HL-60 (cell line): Measurements from ENCODE around the gene ERC2.
"Not testable (repeated sequence)": the region's sequence is repeated elsewhere in the genome, so short reads cannot be mapped to it uniquely, and the experiment has no call there.

Source experiments
- DNase-seq, 2 experiments: peaks; one replicate each; pipeline ENCODE4 v3.0.0-alpha.2; 2010 to 2020; ENCODE audit warnings: low read depth in 1 of 2, low spot score in 1 of 2
- H3K27ac ChIP-seq: fragments of 250-450 bp; sonication (Bioruptor Pico); replicated peaks from 2 replicates; pipeline ENCODE4 v1.5.1; 2020; ENCODE audit warnings: mild to moderate bottlenecking, moderate library complexity
- H3K27me3 ChIP-seq: fragments of 250-450 bp; sonication (Bioruptor Pico); 2 replicates; pipeline ENCODE4 v1.5.1; 2021; ENCODE audit warnings: mild to moderate bottlenecking, moderate library complexity; ENCODE audit not compliant: insufficient read depth, poor library complexity, severe bottlenecking
- H3K4me3 ChIP-seq: replicated peaks from 2 replicates; pipeline ENCODE4 v1.5.1; 2011; ENCODE audit warnings: mild to moderate bottlenecking, control low read depth, low read length; ENCODE audit not compliant: insufficient read depth
- GABPA ChIP-seq: IDR thresholded peaks from 2 replicates; pipeline ENCODE4 v1.6.1; 2012; ENCODE audit warnings: low read depth
- POLR2AphosphoS5 ChIP-seq: IDR thresholded peaks from 2 replicates; pipeline ENCODE4 v1.6.1; 2012; ENCODE audit warnings: low read depth
- SPI1 ChIP-seq: IDR thresholded peaks from 2 replicates; pipeline ENCODE4 v1.6.1; 2012; ENCODE audit warnings: low read depth, mild to moderate bottlenecking, borderline replicate concordance
- TF ChIP-seq, protein P1 (sequence below): IDR thresholded peaks from 2 replicates; pipeline ENCODE4 v1.6.1; 2012; ENCODE audit warnings: low read depth; ENCODE audit not compliant: insufficient replicate concordance
- TF ChIP-seq, protein P2 (sequence below): IDR thresholded peaks from one replicate; pipeline ENCODE4 v1.5.1; 2011; ENCODE audit warnings: low read length, control low read depth, inconsistent platforms; ENCODE audit not compliant: insufficient read depth

The ERC2 gene

GRCh38 chr3:55842204-55842603 lies 626.1 kb downstream of the ERC2 start:
- no peak overlapping the region for H3K4me3 ChIP-seq
- no peak for DNase-seq
- H3K27ac ChIP-seq: no peak overlapping the region
- TF ChIP-seq GABPA (no peak), SPI1 (no peak), POLR2AphosphoS5 (no peak)
- TF ChIP-seq, protein P1, sequence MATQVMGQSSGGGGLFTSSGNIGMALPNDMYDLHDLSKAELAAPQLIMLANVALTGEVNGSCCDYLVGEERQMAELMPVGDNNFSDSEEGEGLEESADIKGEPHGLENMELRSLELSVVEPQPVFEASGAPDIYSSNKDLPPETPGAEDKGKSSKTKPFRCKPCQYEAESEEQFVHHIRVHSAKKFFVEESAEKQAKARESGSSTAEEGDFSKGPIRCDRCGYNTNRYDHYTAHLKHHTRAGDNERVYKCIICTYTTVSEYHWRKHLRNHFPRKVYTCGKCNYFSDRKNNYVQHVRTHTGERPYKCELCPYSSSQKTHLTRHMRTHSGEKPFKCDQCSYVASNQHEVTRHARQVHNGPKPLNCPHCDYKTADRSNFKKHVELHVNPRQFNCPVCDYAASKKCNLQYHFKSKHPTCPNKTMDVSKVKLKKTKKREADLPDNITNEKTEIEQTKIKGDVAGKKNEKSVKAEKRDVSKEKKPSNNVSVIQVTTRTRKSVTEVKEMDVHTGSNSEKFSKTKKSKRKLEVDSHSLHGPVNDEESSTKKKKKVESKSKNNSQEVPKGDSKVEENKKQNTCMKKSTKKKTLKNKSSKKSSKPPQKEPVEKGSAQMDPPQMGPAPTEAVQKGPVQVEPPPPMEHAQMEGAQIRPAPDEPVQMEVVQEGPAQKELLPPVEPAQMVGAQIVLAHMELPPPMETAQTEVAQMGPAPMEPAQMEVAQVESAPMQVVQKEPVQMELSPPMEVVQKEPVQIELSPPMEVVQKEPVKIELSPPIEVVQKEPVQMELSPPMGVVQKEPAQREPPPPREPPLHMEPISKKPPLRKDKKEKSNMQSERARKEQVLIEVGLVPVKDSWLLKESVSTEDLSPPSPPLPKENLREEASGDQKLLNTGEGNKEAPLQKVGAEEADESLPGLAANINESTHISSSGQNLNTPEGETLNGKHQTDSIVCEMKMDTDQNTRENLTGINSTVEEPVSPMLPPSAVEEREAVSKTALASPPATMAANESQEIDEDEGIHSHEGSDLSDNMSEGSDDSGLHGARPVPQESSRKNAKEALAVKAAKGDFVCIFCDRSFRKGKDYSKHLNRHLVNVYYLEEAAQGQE: no peak
- TF ChIP-seq, protein P2, sequence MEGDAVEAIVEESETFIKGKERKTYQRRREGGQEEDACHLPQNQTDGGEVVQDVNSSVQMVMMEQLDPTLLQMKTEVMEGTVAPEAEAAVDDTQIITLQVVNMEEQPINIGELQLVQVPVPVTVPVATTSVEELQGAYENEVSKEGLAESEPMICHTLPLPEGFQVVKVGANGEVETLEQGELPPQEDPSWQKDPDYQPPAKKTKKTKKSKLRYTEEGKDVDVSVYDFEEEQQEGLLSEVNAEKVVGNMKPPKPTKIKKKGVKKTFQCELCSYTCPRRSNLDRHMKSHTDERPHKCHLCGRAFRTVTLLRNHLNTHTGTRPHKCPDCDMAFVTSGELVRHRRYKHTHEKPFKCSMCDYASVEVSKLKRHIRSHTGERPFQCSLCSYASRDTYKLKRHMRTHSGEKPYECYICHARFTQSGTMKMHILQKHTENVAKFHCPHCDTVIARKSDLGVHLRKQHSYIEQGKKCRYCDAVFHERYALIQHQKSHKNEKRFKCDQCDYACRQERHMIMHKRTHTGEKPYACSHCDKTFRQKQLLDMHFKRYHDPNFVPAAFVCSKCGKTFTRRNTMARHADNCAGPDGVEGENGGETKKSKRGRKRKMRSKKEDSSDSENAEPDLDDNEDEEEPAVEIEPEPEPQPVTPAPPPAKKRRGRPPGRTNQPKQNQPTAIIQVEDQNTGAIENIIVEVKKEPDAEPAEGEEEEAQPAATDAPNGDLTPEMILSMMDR: no peak
- H3K27me3 ChIP-seq: no peaks in the 10 kb centered on the region

- H3K4me3 ChIP-seq, H3K27me3 ChIP-seq, DNase-seq: not testable (repeated sequence)
Observed at GRCh38 chr3:55831876-55832275, 636.4 kb downstream of the ERC2 start.

DNA sequence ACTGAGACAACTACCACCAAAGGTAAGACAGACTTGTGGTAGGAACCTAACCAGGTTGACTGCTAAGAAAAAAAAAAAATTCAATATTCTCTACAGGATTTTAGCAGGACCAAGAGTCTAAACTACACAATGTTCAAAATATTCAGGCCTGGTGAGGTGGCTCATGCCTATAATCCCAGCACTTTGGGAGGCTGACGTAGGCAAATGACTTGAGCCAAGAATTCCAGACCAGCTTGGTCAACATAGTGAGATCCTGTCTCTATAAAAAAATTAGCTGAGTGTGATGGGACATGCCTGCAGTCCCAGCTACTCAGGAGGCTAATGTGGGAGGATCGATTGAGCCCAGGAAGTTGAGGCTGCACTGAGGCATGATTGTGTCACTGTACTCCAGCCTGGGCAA lies 639.6 kb downstream of the ERC2 start:
- Histone ChIP-seq H3K4me3 (no peak overlapping the region), H3K27me3 (no peaks in the 10 kb centered on the region), H3K27ac (no peak overlapping the region)
- DNase-seq: no peak
- no peak for TF ChIP-seq POLR2AphosphoS5

More at GRCh38 chr3:55831876-55832275, 636.4 kb downstream of the ERC2 start:
- not testable (repeated sequence) for H3K27ac ChIP-seq

DNA sequence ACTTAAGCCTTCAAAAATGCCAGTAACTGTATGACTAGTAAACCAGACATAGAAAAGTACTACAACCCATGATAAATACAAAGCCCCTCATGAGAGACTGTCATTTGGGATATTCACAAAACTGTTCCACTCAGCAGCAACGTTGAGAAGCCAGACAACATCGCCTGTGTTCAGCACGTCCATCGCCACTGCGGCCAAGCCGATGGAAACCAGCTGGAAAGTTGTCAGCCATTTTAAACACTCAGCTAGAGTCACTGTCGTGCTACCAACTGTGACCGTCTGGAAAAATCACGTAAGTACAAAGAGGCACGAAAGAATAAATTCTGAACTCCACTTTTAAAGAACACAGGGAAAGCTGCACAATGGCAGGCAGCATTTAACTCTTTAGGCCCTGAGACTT lies 640.5 kb downstream of the ERC2 start:
- DNase-seq: no peak
- H3K4me3 ChIP-seq: no peak overlapping the region
- no peak overlapping the region for H3K27ac ChIP-seq
- TF ChIP-seq, protein P1: no peak
- TF ChIP-seq SPI1: no peak
- TF ChIP-seq GABPA: no peak
- no peak for TF ChIP-seq POLR2AphosphoS5
- TF ChIP-seq, protein P2: no peak
- H3K27me3 ChIP-seq: no peaks in the 10 kb centered on the region

DNA sequence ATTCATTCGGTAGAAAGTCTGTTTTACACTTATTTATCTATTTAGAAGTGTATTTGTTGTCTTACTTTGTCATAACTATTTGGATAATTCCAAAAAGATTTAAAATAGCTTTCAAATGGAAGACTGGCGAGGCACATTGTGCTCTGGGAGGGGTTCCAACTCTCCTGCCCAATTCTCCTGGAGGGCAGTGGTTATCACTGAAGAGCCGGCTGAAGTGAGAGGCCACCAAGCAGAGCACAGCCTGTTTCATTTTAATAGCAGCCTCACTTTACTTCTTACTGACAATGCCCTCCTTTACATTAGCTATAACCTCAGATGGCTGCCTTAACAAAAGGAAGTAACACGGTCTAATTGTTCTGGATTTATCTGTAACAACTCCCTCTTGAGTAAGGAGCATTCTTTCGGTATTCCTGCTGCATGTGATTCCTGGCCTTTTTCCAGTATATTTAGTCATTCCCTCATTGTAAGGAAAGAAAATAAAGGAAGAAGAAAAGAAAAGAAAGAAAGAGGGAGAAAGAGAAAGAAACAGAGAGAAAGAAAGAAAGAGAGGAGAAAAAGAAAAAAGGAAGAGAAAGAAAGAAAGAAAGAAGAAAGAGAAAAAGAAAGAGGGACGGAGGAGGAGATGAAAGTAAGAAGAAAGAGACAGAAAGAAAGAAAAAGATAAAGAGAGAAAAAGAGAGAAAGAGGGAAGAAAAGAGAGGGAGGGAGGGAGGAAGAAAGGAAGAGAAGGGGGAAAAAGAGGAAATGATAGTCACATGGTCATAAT lies 641.4 kb downstream of the ERC2 start:
- H3K4me3 ChIP-seq: no peak overlapping the region
- no peaks in the 10 kb centered on the region for H3K27me3 ChIP-seq
- no peak overlapping the region for H3K27ac ChIP-seq
- no peak for DNase-seq
- no peak for TF ChIP-seq SPI1
